ENCODE data around the gene PRPF19. TPM values are rescaled to one million over a fixed set of nuclear protein-coding genes. Genes with fewer than 3 reads are reported as not detected.

Gene PRPF19
- total and polyA plus RNA-seq, 10 of the 15 experiments (the other 5 are each of a cell fraction or from before 2014, with no cell fraction given), result 8.7 to 170 (median 61.3) TPM

GRCh38 chr11:60868682-60869450, 37.5 kb downstream of the PRPF19 start:
- BruUV-seq (replicated peaks), result no TSS peak
- TF ChIP-seq ZBED1 (IDR thresholded peaks at IDR 0.05; ENCODE audit: borderline replicate concordance) (no peak), CHD4 (IDR thresholded peaks at IDR 0.05) (no peak), ZNF384 (IDR thresholded peaks at IDR 0.05; ENCODE audit: borderline replicate concordance, low read depth, low read length) (no peak), NBN (IDR thresholded peaks at IDR 0.05) (no peak), MYC (IDR thresholded peaks at IDR 0.05; ENCODE audit: insufficient read depth, insufficient read length, insufficient replicate concordance, low read length, severe bottlenecking) (no peak), TAF1 (IDR thresholded peaks at IDR 0.05; ENCODE audit: borderline replicate concordance, low read depth, low read length) (no peak), POLR2AphosphoS5 (IDR thresholded peaks at IDR 0.05; ENCODE audit: low read length) (no peak), MYB (IDR thresholded peaks at IDR 0.05; ENCODE audit: borderline replicate concordance, low read depth, low read length) (no peak), NR2C1 (IDR thresholded peaks at IDR 0.05) (no peak), FOXK2 (IDR thresholded peaks at IDR 0.05) (no peak), BMI1 (IDR thresholded peaks at IDR 0.05; ENCODE audit: borderline replicate concordance) (no peak), SUZ12 (IDR thresholded peaks at IDR 0.05; ENCODE audit: unreplicated experiment) (no peak), GATAD2B (conservative IDR thresholded peaks at IDR 0.05; ENCODE audit: low read depth) (no peak), BCL3 (IDR thresholded peaks at IDR 0.05; ENCODE audit: borderline replicate concordance, insufficient read depth, low read depth, low read length, poor library complexity, severe bottlenecking) (no peak), IRF4 (IDR thresholded peaks at IDR 0.05; ENCODE audit: low read depth, low read length) (no peak), FOS (IDR thresholded peaks at IDR 0.05; ENCODE audit: borderline replicate concordance, extremely low read depth, insufficient read length) (no peak), SREBF2 (IDR thresholded peaks at IDR 0.05; ENCODE audit: low read length) (no peak), KDM1A (IDR thresholded peaks at IDR 0.05; ENCODE audit: borderline replicate concordance) (no peak), MXI1 (IDR thresholded peaks at IDR 0.05; ENCODE audit: low read depth, low read length) (no peak)
- FAIRE-seq, result no peak
- DNase-seq (ENCODE audit: low read depth, low spot score), result no peak
- WGBS (ENCODE audit: insufficient coverage, insufficient replicate concordance, low lambda C conversion rate, missing lambda C conversion rate), result 66% methylated on average over 10 of the region's 10 CpGs
- POLR2A ChIA-PET, result no interaction called here
- H3K36me3 ChIP-seq (ENCODE audit: control insufficient read depth in 2 of 2, insufficient read depth in 2 of 2, low read length in 1 of 2), result no peaks in the 10 kb centered on the region
- CTCF ChIA-PET, result interaction anchor here (0.9 to 1.6 kb wide), 3 partner anchors 19 to 167 kb away, joined by 3 to 4 read pairs (median 3); no protein-coding TSS in a partner anchor
- no peaks in the 10 kb centered on the region for H4K20me1 ChIP-seq (ENCODE audit: control insufficient read depth, insufficient read depth)
- ATAC-seq, result no peak
- intact Hi-C loops (cut with micrococcal nuclease; ENCODE audit: unreplicated experiment) (no loop called here), in situ Hi-C loops (cut with MboI) (no loop called here)
- H3K4me1 ChIP-seq (ENCODE audit: control insufficient read depth, insufficient read depth, low read length), result no peaks in the 10 kb centered on the region
- no peaks in the 10 kb centered on the region for H3K79me2 ChIP-seq (ENCODE audit: control insufficient read depth, insufficient read depth, low read length)
- H3K9ac ChIP-seq (ENCODE audit: control insufficient read depth, insufficient read depth, low read length), result no peak overlapping the region
- H3K27ac ChIP-seq (ENCODE audit: control insufficient read depth, insufficient read depth), result no peak overlapping the region
- SMC1A ChIA-PET (ENCODE audit: uncharacterized antibody, unreplicated experiment), result interaction anchor here (1.2 to 1.3 kb wide), 2 partner anchors 9 to 19 kb away, joined by 3 to 4 read pairs; no protein-coding TSS in a partner anchor
- H3K27me3 ChIP-seq (replicated peaks in 1 of 2; ENCODE audit: control insufficient read depth in 2 of 2, insufficient read depth in 2 of 2, low read length in 1 of 2), result no peaks in the 10 kb centered on the region
- H3K4me2 ChIP-seq (ENCODE audit: control insufficient read depth, insufficient read depth), result no peak overlapping the region
- H3K9me3 ChIP-seq (replicated peaks; ENCODE audit: control insufficient read depth, insufficient read depth, low read length), result no peaks in the 10 kb centered on the region
- H3K4me3 ChIP-seq, result no peak overlapping the region
- RAD21 ChIA-PET (ENCODE audit: unreplicated experiment), result interaction anchor here (1.8 kb wide), 1 partner anchor 37 kb away, joined by 7 read pairs; no protein-coding TSS in a partner anchor
- H2AFZ ChIP-seq (ENCODE audit: control insufficient read depth, low read depth, low read length), result no peak overlapping the region

All from GM12878 (cell line).